H1 (cell line): Measurements from ENCODE around the gene P3H3. TPM values are rescaled to one million over a fixed set of nuclear protein-coding genes. Genes with fewer than 3 reads are reported as not detected.
A peak's percentile ranks its signal among the peaks of the same experiment; 100 is the strongest.

Experiments
- CTCF ChIA-PET: fragments of 300-600 bp; sonication (Branson Sonifier 250); formaldehyde crosslinking; loops from one replicate; lab custom pipeline; 2021; ENCODE audit not compliant: partially characterized antibody; lab: Charles Lee
- POLR2A ChIA-PET: fragments of 300-600 bp; sonication (Branson Sonifier 250); formaldehyde crosslinking; loops from one replicate; lab custom pipeline; 2021; ENCODE audit warnings: inconsistent platforms; ENCODE audit not compliant: partially characterized antibody; lab: Charles Lee
- DNase-seq, 2 experiments: peaks; one replicate each; pipeline versions ENCODE4 v3.0.0 to v3.0.0-alpha.2; 2010 to 2022; ENCODE audit warnings: low spot score in 2 of 2, low read depth in 1 of 2, mixed read lengths in 1 of 2
- FAIRE-seq: peaks from 2 replicates; lab custom pipeline; 2011; peaks lifted over from hg19 to GRCh38; lab: Jason Lieb, UNC
- H2AFZ ChIP-seq: 2 replicates; pipeline ENCODE4 v1.8.1; 2012; ENCODE audit warnings: low read length, inconsistent platforms
- H2AK5ac ChIP-seq: 2 replicates; pipeline ENCODE4 v1.6.1; 2013; ENCODE audit warnings: low read depth, low read length
- H2BK120ac ChIP-seq: replicated peaks from 2 replicates; pipeline ENCODE3; 2013; ENCODE audit warnings: low read depth, low read length, inconsistent platforms
- H2BK12ac ChIP-seq: 2 replicates; pipeline ENCODE4 v1.6.1; 2013; ENCODE audit warnings: low read depth, low read length
- H2BK15ac ChIP-seq: 2 replicates; pipeline ENCODE4 v1.6.1; 2013; ENCODE audit warnings: low read length
- H2BK20ac ChIP-seq: 2 replicates; pipeline ENCODE4 v1.6.1; 2013; ENCODE audit warnings: low read length
- H2BK5ac ChIP-seq: 2 replicates; pipeline ENCODE4 v1.6.1; 2013; ENCODE audit warnings: low read depth, low read length
- H3K14ac ChIP-seq: 2 replicates; pipeline ENCODE4 v1.6.1; 2013; ENCODE audit warnings: inconsistent platforms; ENCODE audit not compliant: insufficient read length
- H3K18ac ChIP-seq: 2 replicates; pipeline ENCODE4 v1.6.1; 2013; ENCODE audit warnings: low read length; ENCODE audit errors: extremely low read depth
- H3K23ac ChIP-seq: 2 replicates; pipeline ENCODE4 v1.6.1; 2013; ENCODE audit warnings: inconsistent platforms; ENCODE audit not compliant: insufficient read length
- H3K23me2 ChIP-seq: 2 replicates; pipeline ENCODE4 v1.6.1; 2013; ENCODE audit warnings: low read depth, low read length
- H3K27ac ChIP-seq: 2 replicates; pipeline ENCODE4 v1.6.1; 2011; ENCODE audit warnings: low read depth, low read length, inconsistent platforms
- H3K27me3 ChIP-seq, 4 experiments: replicated peaks in 1 of 4; 1 replicate in 1 of 4; 2 replicates in 3 of 4; pipeline versions ENCODE4 v1.6.1 to v1.8.1; 2011 to 2013; ENCODE audit warnings: low read length in 3 of 4, mild to moderate bottlenecking in 3 of 4, inconsistent platforms in 2 of 4, mixed read lengths in 2 of 4, moderate library complexity in 1 of 4; ENCODE audit not compliant: control insufficient read depth in 3 of 4, insufficient read depth in 3 of 4; ENCODE audit errors: extremely low read depth in 1 of 4
- H3K36me3 ChIP-seq, 4 experiments: 2 replicates each; pipeline versions ENCODE4 v1.6.1 to v1.8.1; 2011 to 2013; ENCODE audit warnings: mild to moderate bottlenecking in 4 of 4, low read length in 3 of 4, moderate library complexity in 2 of 4, control low read depth in 1 of 4, inconsistent platforms in 1 of 4; ENCODE audit not compliant: insufficient read depth in 4 of 4, control insufficient read depth in 2 of 4
- H3K4ac ChIP-seq: replicated peaks from 2 replicates; pipeline ENCODE3; 2013; ENCODE audit warnings: low read length, low read depth, mixed read lengths, inconsistent platforms; ENCODE audit not compliant: insufficient read length
- H3K4me1 ChIP-seq, 4 experiments: replicated peaks in 1 of 4; 1 replicate in 1 of 4; 2 replicates in 3 of 4; pipeline versions ENCODE4 v1.6.1 to v1.8.1; 2011 to 2013; ENCODE audit warnings: low read length in 3 of 4, inconsistent platforms in 2 of 4, mixed read lengths in 1 of 4; ENCODE audit not compliant: insufficient read depth in 4 of 4, control insufficient read depth in 3 of 4
- H3K4me2 ChIP-seq, 2 experiments: 2 replicates each; pipeline versions ENCODE4 v1.6.1 to v1.8.1; 2011 to 2013; ENCODE audit warnings: low read depth in 2 of 2, low read length in 2 of 2, control low read depth in 1 of 2, inconsistent platforms in 1 of 2, mild to moderate bottlenecking in 1 of 2; ENCODE audit not compliant: insufficient read depth in 1 of 2
- H3K4me3 ChIP-seq, 4 experiments: fragments of 200-600, 300-600 bp in 1 of 4; sonication (generic), shearing (Covaris generic), sonication (Bioruptor Twin) in 1 of 4; 2 replicates each; pipeline versions ENCODE4 v1.5.1 to v1.8.1; 2011 to 2016; ENCODE audit warnings: low read length in 4 of 4, low read depth in 3 of 4, control low read depth in 2 of 4, inconsistent platforms in 2 of 4, mild to moderate bottlenecking in 2 of 4, mixed read lengths in 1 of 4, moderate library complexity in 1 of 4; ENCODE audit not compliant: insufficient read depth in 2 of 4; ENCODE audit errors: extremely low read depth in 1 of 4
- H3K56ac ChIP-seq: replicated peaks from 2 replicates; pipeline ENCODE3; 2013; ENCODE audit warnings: low read depth, mild to moderate bottlenecking, mixed read lengths, low read length, inconsistent platforms; ENCODE audit not compliant: insufficient read length
- H3K79me1 ChIP-seq: 2 replicates; pipeline ENCODE4 v1.6.1; 2013; ENCODE audit warnings: low read depth, low read length, control low read depth
- H3K79me2 ChIP-seq, 2 experiments: 2 replicates each; pipeline versions ENCODE4 v1.6.1 to v1.8.1; 2012 to 2013; ENCODE audit warnings: low read length in 2 of 2, mild to moderate bottlenecking in 2 of 2, inconsistent platforms in 1 of 2; ENCODE audit not compliant: insufficient read depth in 2 of 2, control insufficient read depth in 1 of 2
- H3K9ac ChIP-seq, 4 experiments: replicated peaks in 1 of 4; 1 replicate in 1 of 4; 2 replicates in 3 of 4; pipeline versions ENCODE4 v1.6.1 to v1.8.1; 2011 to 2013; ENCODE audit warnings: low read depth in 3 of 4, low read length in 3 of 4, control low read depth in 2 of 4, mild to moderate bottlenecking in 2 of 4, moderate library complexity in 2 of 4, inconsistent platforms in 1 of 4; ENCODE audit errors: extremely low read depth in 1 of 4
- H3K9me3 ChIP-seq, 2 experiments: 2 replicates each; pipeline versions ENCODE4 v1.6.1 to v1.8.1; 2012 to 2013; ENCODE audit warnings: mild to moderate bottlenecking in 2 of 2, moderate library complexity in 2 of 2, control low read depth in 1 of 2, inconsistent platforms in 1 of 2, low read depth in 1 of 2, low read length in 1 of 2, mixed read lengths in 1 of 2; ENCODE audit not compliant: insufficient read depth in 2 of 2
- H4K20me1 ChIP-seq, 2 experiments: replicated peaks in 1 of 2; 2 replicates each; pipeline versions ENCODE3 to v1.8.1; 2011 to 2013; ENCODE audit warnings: inconsistent platforms in 2 of 2, low read length in 2 of 2, mild to moderate bottlenecking in 1 of 2; ENCODE audit not compliant: insufficient read depth in 2 of 2, control insufficient read depth in 1 of 2
- H4K5ac ChIP-seq: 2 replicates; pipeline ENCODE4 v1.6.1; 2013; ENCODE audit warnings: low read length, low read depth, mixed read lengths, inconsistent platforms; ENCODE audit not compliant: insufficient read length
- H4K8ac ChIP-seq: 2 replicates; pipeline ENCODE4 v1.8.0; 2013; ENCODE audit warnings: mild to moderate bottlenecking, moderate library complexity, low read length, inconsistent platforms; ENCODE audit not compliant: insufficient read depth; ENCODE audit errors: extremely low read depth
- H4K91ac ChIP-seq: replicated peaks from 2 replicates; pipeline ENCODE3; 2013; ENCODE audit warnings: low read length, mixed read lengths, inconsistent platforms; ENCODE audit not compliant: insufficient read length
- BRCA1 ChIP-seq: IDR thresholded peaks from 2 replicates; pipeline ENCODE4 v1.6.1; 2012; ENCODE audit warnings: low read depth, low read length, improper control_type of control experiment
- CREB1 ChIP-seq: IDR thresholded peaks from 2 replicates; pipeline ENCODE4 v1.6.1; 2012; ENCODE audit warnings: inconsistent platforms
- EP300 ChIP-seq, 2 experiments: IDR thresholded peaks; 1 replicate in 1 of 2; 2 replicates in 1 of 2; pipeline ENCODE4 v1.6.1; 2011 to 2012; ENCODE audit warnings: low read depth in 2 of 2, low read length in 2 of 2, mild to moderate bottlenecking in 2 of 2, borderline replicate concordance in 1 of 2, inconsistent platforms in 1 of 2, moderate library complexity in 1 of 2
- GABPA ChIP-seq: IDR thresholded peaks from 2 replicates; pipeline ENCODE4 v1.6.1; 2011; ENCODE audit warnings: mild to moderate bottlenecking, low read length, moderate library complexity, borderline replicate concordance; ENCODE audit not compliant: insufficient read depth
- KDM5A ChIP-seq: fragments of 200-600 bp; IDR thresholded peaks from 2 replicates; pipeline ENCODE4 v1.7.1; 2012; ENCODE audit warnings: mild to moderate bottlenecking, low read length, inconsistent platforms, mixed read lengths
- PHF8 ChIP-seq: fragments of 200-600 bp; sonication (generic); conservative IDR thresholded peaks from 2 replicates; pipeline ENCODE4 v1.7.1; 2012; ENCODE audit warnings: low read depth, mild to moderate bottlenecking, inconsistent platforms, low read length, moderate library complexity
- POLR2A ChIP-seq, 2 experiments: IDR thresholded peaks; 1 replicate in 1 of 2; 2 replicates in 1 of 2; pipeline ENCODE4 v1.6.1; 2011; ENCODE audit warnings: low read depth in 2 of 2, low read length in 2 of 2, mild to moderate bottlenecking in 2 of 2; ENCODE audit errors: control extremely low read depth in 1 of 2
- POLR2AphosphoS5 ChIP-seq: IDR thresholded peaks from 2 replicates; pipeline ENCODE4 v1.6.1; 2011; ENCODE audit warnings: low read depth, low read length
- POU5F1 ChIP-seq: IDR thresholded peaks from 2 replicates; pipeline ENCODE4 v1.6.1; 2011; ENCODE audit warnings: low read depth, mild to moderate bottlenecking, low read length, moderate library complexity
- SP2 ChIP-seq: IDR thresholded peaks from 2 replicates; pipeline ENCODE4 v1.6.1; 2012; ENCODE audit warnings: mild to moderate bottlenecking, low read length, inconsistent platforms
- WGBS, 2 experiments: shearing (Covaris generic) in 1 of 2; methylation state at CpG; one replicate each; pipeline versions ENCODE4 v1.1.6 to v1.1.7; 2013 to 2015; ENCODE audit warnings: low lambda C conversion rate in 2 of 2, mixed read lengths in 2 of 2, inconsistent platforms in 1 of 2, low coverage in 1 of 2, missing lambda C conversion rate in 1 of 2; ENCODE audit not compliant: insufficient replicate concordance in 2 of 2, insufficient coverage in 1 of 2, insufficient read length in 1 of 2; ENCODE audit errors: extremely low coverage in 1 of 2, missing lambda C conversion rate in 1 of 2; 5-methylcytosine and 5-hydroxymethylcytosine counted together
- polyA plus RNA-seq, 7 experiments: library from polyadenylated mRNA; depleted of rRNA in 3 of 7; stranded (reverse) in 5 of 7; unstranded in 2 of 7; fragments of >200 nt in 5 of 7; fragments of 200-250 nt in 2 of 7; gene quantifications; 1 replicate in 5 of 7; 2 replicates in 1 of 7; 4 replicates in 1 of 7; pipeline versions ENCODE4 v1.2.1 to v1.2.3, GENCODE V29; 2011 to 2013; ENCODE audit warnings: missing spikeins in 2 of 7, mixed read lengths in 2 of 7
- total RNA-seq: library from RNA; stranded (reverse); fragmentation: NEBNext Ultra II Directional; extraction: Animal tissue kit (Norgen Biotek cat#: 25700); gene quantifications from 2 replicates; pipeline ENCODE4 v1.2.1, GENCODE V29; 2021
- TF ChIP-seq, protein P1 (sequence below), 3 experiments: IDR thresholded peaks; 1 replicate in 2 of 3; 2 replicates in 1 of 3; pipeline versions ENCODE4 v1.5.1 to v1.6.1; 2011; ENCODE audit warnings: low read length in 3 of 3, mild to moderate bottlenecking in 3 of 3, inconsistent platforms in 2 of 3, low read depth in 1 of 3, moderate library complexity in 1 of 3; ENCODE audit not compliant: insufficient read depth in 1 of 3; ENCODE audit errors: control extremely low read depth in 1 of 3

The P3H3 gene
- total and polyA plus RNA-seq, 2 of the 8 experiments (the other 6 are each of a cell fraction or from before 2014, with no cell fraction given) = 22.9 to 43.5 TPM

DNA sequence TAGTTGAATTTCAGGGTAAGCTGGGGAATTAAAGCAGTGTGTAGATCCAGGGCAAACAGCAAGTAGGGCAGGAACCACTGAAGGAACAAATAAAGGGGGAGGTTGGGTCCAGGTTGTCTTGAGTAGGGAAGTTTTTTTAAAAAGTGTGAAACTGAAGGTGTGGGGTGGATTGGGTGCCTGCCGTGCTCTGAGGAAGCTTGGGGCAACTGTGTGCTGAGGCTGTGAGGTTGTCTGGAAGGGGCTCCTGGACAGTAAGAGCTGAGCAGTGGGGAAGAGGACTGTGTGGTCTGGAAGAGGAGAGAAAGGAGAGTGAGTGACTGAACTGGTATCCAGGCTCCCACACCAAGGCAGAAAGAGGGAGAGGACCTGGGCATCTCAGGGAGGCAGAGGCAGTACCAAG lies 17.4 kb upstream of the P3H3 start:
- H3K4me3 ChIP-seq = no peak overlapping the region
- ChIA-PET POLR2A (interaction anchor here (0.7 to 1.4 kb wide), 7 partner anchors 11 to 58 kb away, joined by 3 to 5 read pairs (median 3); partner anchors contain the start of genes GPR162, MLF2 and USP5), CTCF (interaction anchor here (1.2 to 6.4 kb wide), 4 partner anchors 11 to 43 kb away, joined by 3 to 45 read pairs (median 8); partner anchors contain the start of gene GPR162)
- H3K9me3 ChIP-seq = no peaks in the 10 kb centered on the region
- no peak overlapping the region for H4K91ac ChIP-seq
- no peaks in the 10 kb centered on the region; the same call in 1 of the 2 replicates for H3K23me2 ChIP-seq
- H2BK15ac ChIP-seq = 0 out of 2 replicates have a peak overlapping the region, but pooled peaks have one; percentile 40
- no peak overlapping the region; a peak in 1 of 7 replicates for H3K9ac ChIP-seq
- peak overlapping the region; percentile 2; the same call in 1 of the 2 replicates for H2BK12ac ChIP-seq
- H3K27me3 ChIP-seq = no peaks in the 10 kb centered on the region; a peak in 3 of 7 replicates
- no peak overlapping the region for H3K27ac ChIP-seq
- H4K8ac ChIP-seq = no peak overlapping the region
- no peak for DNase-seq
- H3K79me2 ChIP-seq = no peaks in the 10 kb centered on the region
- TF ChIP-seq KDM5A (no peak), SP2 (no peak), POLR2AphosphoS5 (no peak), GABPA (no peak), PHF8 (no peak), POLR2A (IDR thresholded peaks at IDR 0.05; ENCODE audit: control extremely low read depth in 1 of 2, low read depth in 2 of 2, low read length in 2 of 2) (no peak), CREB1 (no peak), BRCA1 (no peak), POU5F1 (no peak), EP300 (IDR thresholded peaks at IDR 0.05; ENCODE audit: borderline replicate concordance in 1 of 2, low read depth in 2 of 2, low read length in 2 of 2) (no peak)
- TF ChIP-seq, protein P1, sequence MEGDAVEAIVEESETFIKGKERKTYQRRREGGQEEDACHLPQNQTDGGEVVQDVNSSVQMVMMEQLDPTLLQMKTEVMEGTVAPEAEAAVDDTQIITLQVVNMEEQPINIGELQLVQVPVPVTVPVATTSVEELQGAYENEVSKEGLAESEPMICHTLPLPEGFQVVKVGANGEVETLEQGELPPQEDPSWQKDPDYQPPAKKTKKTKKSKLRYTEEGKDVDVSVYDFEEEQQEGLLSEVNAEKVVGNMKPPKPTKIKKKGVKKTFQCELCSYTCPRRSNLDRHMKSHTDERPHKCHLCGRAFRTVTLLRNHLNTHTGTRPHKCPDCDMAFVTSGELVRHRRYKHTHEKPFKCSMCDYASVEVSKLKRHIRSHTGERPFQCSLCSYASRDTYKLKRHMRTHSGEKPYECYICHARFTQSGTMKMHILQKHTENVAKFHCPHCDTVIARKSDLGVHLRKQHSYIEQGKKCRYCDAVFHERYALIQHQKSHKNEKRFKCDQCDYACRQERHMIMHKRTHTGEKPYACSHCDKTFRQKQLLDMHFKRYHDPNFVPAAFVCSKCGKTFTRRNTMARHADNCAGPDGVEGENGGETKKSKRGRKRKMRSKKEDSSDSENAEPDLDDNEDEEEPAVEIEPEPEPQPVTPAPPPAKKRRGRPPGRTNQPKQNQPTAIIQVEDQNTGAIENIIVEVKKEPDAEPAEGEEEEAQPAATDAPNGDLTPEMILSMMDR (IDR thresholded peaks at IDR 0.05; ENCODE audit: control extremely low read depth in 1 of 3, insufficient read depth in 1 of 3, low read depth in 1 of 3, low read length in 3 of 3) = no peak
- no peak overlapping the region for H2BK120ac ChIP-seq
- H2AFZ ChIP-seq = no peak overlapping the region
- H2BK20ac ChIP-seq = no peak overlapping the region; the same call in 1 of the 2 replicates
- no peak overlapping the region for H3K14ac ChIP-seq
- no peak for FAIRE-seq
- H3K4me2 ChIP-seq = no peak overlapping the region
- no peak overlapping the region for H3K18ac ChIP-seq
- H3K4me1 ChIP-seq = peaks cover 0 to 4% (median 2%) of the 10 kb centered on the region in 4 experiments; a peak in 4 of 7 replicates
- no peaks in the 10 kb centered on the region; a peak in 1 of 8 replicates for H3K36me3 ChIP-seq
- H3K79me1 ChIP-seq = no peaks in the 10 kb centered on the region
- H3K23ac ChIP-seq = no peak overlapping the region
- H4K5ac ChIP-seq = no peak overlapping the region
- no peak overlapping the region for H3K56ac ChIP-seq
- no peaks in the 10 kb centered on the region for H4K20me1 ChIP-seq
- no peak overlapping the region for H2AK5ac ChIP-seq
- H3K4ac ChIP-seq = no peak overlapping the region
- H2BK5ac ChIP-seq = no peak overlapping the region
- WGBS, 2 experiments = 92% methylated on average over 1 of the region's 1 CpG; no CpG with 5 or more reads in 1 of the 2 experiments
